HepG2 (cell line): Measurements from ENCODE around the gene CNBD2. TPM values are rescaled to one million over a fixed set of nuclear protein-coding genes. Genes with fewer than 3 reads are reported as not detected.
A peak's percentile ranks its signal among the peaks of the same experiment; 100 is the strongest.

ENCODE experiments used
- AGO1 ChIP-seq: fragments of 200-400 bp; formaldehyde crosslinking; IDR thresholded peaks from 2 replicates; pipeline ENCODE4 v1.6.1; 2017; ENCODE audit warnings: mild to moderate bottlenecking, low read depth, low read length, moderate library complexity; ENCODE audit not compliant: poor library complexity, severe bottlenecking
- KLF11 ChIP-seq: IDR thresholded peaks from 2 replicates; pipeline ENCODE4 v1.6.1; 2016; ENCODE audit warnings: missing compliant biosample characterization
- MBD4 ChIP-seq: IDR thresholded peaks from 2 replicates; pipeline ENCODE4 v1.6.1; 2012; ENCODE audit warnings: low read length, inconsistent platforms, borderline replicate concordance
- REL ChIP-seq: sonication (generic); formaldehyde crosslinking; conservative IDR thresholded peaks from 2 replicates; pipeline ENCODE4 v1.8.0; 2022; ENCODE audit warnings: mild to moderate bottlenecking, missing genetic modification reagents, moderate library complexity
- RELA ChIP-seq: sonication (generic); formaldehyde crosslinking; IDR thresholded peaks from 2 replicates; pipeline ENCODE4 v1.4.0; 2020; ENCODE audit warnings: missing genetic modification reagents
- SP2 ChIP-seq: sonication (generic); formaldehyde crosslinking; IDR thresholded peaks from 2 replicates; pipeline ENCODE4 v1.5.1; 2020; ENCODE audit warnings: mild to moderate bottlenecking, missing genetic modification reagents
- SUZ12 ChIP-seq: fragments of 150-350 bp; IDR thresholded peaks from 2 replicates; pipeline ENCODE4 v1.6.1; 2014; ENCODE audit warnings: low read depth, low read length
- YY1 ChIP-seq: IDR thresholded peaks from 2 replicates; pipeline ENCODE4 v1.6.1; 2011; ENCODE audit warnings: low read length, low read depth, moderate library complexity, mild to moderate bottlenecking; ENCODE audit not compliant: insufficient read depth, insufficient replicate concordance
- ZNF232 ChIP-seq: sonication (generic); formaldehyde crosslinking; IDR thresholded peaks from 2 replicates; pipeline ENCODE4 v1.4.0; 2020; ENCODE audit warnings: missing genetic modification reagents, borderline replicate concordance
- ZNF430 ChIP-seq: sonication (generic); formaldehyde crosslinking; IDR thresholded peaks from 2 replicates; pipeline ENCODE4 v1.9.0; 2021; ENCODE audit warnings: mild to moderate bottlenecking, missing genetic modification reagents
- ZNF672 ChIP-seq: sonication (generic); formaldehyde crosslinking; IDR thresholded peaks from 2 replicates; pipeline ENCODE4 v1.8.1; 2022; ENCODE audit warnings: missing genetic modification reagents
- ZNF816 ChIP-seq: sonication (generic); formaldehyde crosslinking; IDR thresholded peaks from 2 replicates; pipeline ENCODE4 v1.8.0; 2022; ENCODE audit warnings: missing genetic modification reagents, mild to moderate bottlenecking, borderline replicate concordance
- polyA plus RNA-seq, 8 experiments: library from polyadenylated mRNA; depleted of rRNA in 3 of 8; stranded (reverse) in 7 of 8; unstranded in 1 of 8; fragments of >200 nt; fragmentation: Illumina TruSeq in 4 of 8; extraction: Trizol in 4 of 8; gene quantifications; 2 replicates each; pipeline versions ENCODE4 v1.2.1 to v1.2.3, GENCODE V29; 2011 to 2016; ENCODE audit warnings: low read depth in 4 of 8, missing spikeins in 1 of 8, mixed read lengths in 1 of 8; ENCODE audit not compliant: insufficient read depth in 1 of 8
- total RNA-seq, 5 experiments: library from RNA; depleted of rRNA; stranded (reverse); fragments of >200 nt; fragmentation: Illumina TruSeq; extraction: Trizol; gene quantifications; 2 replicates each; pipeline ENCODE4 v1.2.3, GENCODE V29; 2016; ENCODE audit warnings: low read depth in 1 of 5
- TF ChIP-seq, protein P1 (sequence below): sonication (generic); formaldehyde crosslinking; IDR thresholded peaks from 2 replicates; pipeline ENCODE4 v1.5.1; 2020; ENCODE audit warnings: mild to moderate bottlenecking, missing genetic modification reagents, borderline replicate concordance
- TF ChIP-seq, protein P2 (sequence below): sonication (generic); formaldehyde crosslinking; IDR thresholded peaks from 2 replicates; pipeline ENCODE4 v1.8.0; 2022; ENCODE audit warnings: low read depth, missing genetic modification reagents
- TF ChIP-seq, protein P3 (sequence below): sonication (generic); formaldehyde crosslinking; IDR thresholded peaks from 2 replicates; pipeline ENCODE4 v1.5.1; 2020; ENCODE audit warnings: missing genetic modification reagents, mild to moderate bottlenecking, borderline replicate concordance
- TF ChIP-seq, protein P4 (sequence below): sonication (generic); formaldehyde crosslinking; IDR thresholded peaks from 2 replicates; pipeline ENCODE4 v1.5.1; 2020; ENCODE audit warnings: missing genetic modification reagents, mild to moderate bottlenecking, borderline replicate concordance

Gene CNBD2
- total and polyA plus RNA-seq, 2 of the 13 experiments (the other 11 are each of a cell fraction or from before 2014, with no cell fraction given) = 12.4 to 22.8 TPM

DNA sequence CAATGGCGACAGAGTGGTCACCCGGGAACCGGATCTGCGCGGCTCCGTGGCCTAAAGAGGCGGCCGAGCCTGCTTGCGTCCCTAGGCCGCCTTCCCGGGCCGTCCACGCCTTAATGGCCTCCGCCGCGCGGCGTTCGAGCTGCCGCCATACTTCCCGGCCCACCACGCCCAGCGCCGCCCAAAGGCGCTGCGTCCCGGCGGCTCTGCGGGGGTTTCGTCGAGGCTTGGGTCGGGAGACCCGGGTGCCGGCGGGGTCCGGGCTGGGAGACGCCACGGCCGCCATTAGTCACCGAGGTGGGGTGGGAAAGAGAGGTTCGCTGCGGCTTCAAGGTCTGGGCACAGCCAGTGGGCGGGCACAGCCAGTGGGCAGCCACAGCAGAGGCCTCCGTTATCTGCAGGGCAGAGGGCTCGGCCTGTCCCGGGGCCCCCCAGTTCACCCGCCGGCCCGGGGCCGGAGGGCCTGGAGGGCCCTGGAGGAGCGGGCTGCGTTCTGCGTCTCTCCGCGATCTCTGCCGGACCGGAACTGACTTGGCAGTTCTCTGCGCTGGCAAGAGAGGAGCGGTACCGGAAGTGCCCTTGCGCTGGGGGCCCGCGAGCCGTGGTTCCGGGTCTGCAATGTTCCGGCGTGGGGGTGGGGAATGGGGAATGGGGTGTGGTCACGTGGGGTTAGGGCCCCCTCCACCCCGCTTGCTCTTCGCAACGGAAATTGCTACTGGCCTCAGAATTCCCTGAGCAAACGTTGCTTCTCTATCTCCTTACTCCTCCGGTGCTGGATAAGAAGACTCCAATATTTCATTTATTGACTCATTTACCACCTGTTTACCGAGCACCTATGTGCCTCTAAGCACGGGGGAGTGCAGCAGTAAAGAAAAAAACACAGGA lies 82.3 kb downstream of the CNBD2 start (continued):
- TF ChIP-seq, protein P1, sequence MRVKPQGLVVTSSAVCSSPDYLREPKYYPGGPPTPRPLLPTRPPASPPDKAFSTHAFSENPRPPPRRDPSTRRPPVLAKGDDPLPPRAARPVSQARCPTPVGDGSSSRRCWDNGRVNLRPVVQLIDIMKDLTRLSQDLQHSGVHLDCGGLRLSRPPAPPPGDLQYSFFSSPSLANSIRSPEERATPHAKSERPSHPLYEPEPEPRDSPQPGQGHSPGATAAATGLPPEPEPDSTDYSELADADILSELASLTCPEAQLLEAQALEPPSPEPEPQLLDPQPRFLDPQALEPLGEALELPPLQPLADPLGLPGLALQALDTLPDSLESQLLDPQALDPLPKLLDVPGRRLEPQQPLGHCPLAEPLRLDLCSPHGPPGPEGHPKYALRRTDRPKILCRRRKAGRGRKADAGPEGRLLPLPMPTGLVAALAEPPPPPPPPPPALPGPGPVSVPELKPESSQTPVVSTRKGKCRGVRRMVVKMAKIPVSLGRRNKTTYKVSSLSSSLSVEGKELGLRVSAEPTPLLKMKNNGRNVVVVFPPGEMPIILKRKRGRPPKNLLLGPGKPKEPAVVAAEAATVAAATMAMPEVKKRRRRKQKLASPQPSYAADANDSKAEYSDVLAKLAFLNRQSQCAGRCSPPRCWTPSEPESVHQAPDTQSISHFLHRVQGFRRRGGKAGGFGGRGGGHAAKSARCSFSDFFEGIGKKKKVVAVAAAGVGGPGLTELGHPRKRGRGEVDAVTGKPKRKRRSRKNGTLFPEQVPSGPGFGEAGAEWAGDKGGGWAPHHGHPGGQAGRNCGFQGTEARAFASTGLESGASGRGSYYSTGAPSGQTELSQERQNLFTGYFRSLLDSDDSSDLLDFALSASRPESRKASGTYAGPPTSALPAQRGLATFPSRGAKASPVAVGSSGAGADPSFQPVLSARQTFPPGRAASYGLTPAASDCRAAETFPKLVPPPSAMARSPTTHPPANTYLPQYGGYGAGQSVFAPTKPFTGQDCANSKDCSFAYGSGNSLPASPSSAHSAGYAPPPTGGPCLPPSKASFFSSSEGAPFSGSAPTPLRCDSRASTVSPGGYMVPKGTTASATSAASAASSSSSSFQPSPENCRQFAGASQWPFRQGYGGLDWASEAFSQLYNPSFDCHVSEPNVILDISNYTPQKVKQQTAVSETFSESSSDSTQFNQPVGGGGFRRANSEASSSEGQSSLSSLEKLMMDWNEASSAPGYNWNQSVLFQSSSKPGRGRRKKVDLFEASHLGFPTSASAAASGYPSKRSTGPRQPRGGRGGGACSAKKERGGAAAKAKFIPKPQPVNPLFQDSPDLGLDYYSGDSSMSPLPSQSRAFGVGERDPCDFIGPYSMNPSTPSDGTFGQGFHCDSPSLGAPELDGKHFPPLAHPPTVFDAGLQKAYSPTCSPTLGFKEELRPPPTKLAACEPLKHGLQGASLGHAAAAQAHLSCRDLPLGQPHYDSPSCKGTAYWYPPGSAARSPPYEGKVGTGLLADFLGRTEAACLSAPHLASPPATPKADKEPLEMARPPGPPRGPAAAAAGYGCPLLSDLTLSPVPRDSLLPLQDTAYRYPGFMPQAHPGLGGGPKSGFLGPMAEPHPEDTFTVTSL (CRISPR knock-in tag) = peak; percentile 83
- TF ChIP-seq ZNF430 (CRISPR knock-in tag) = peak; percentile 93
- TF ChIP-seq SP2 (CRISPR knock-in tag) = peak; percentile 61
- TF ChIP-seq YY1 = peak; percentile 91
- TF ChIP-seq ZNF232 (CRISPR knock-in tag) = no peak
- TF ChIP-seq ZNF816 = peak; percentile 98; the same call in 1 of the 2 replicates
- TF ChIP-seq, protein P2, sequence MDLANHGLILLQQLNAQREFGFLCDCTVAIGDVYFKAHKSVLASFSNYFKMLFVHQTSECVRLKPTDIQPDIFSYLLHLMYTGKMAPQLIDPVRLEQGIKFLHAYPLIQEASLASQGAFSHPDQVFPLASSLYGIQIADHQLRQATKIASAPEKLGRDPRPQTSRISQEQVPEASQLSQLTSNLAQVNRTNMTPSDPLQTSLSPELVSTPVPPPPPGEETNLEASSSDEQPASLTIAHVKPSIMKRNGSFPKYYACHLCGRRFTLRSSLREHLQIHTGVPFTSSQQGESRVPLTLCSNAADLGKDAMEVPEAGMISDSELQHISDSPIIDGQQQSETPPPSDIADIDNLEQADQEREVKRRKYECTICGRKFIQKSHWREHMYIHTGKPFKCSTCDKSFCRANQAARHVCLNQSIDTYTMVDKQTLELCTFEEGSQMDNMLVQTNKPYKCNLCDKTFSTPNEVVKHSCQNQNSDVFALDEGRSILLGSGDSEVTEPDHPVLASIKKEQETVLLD (CRISPR knock-in tag) = peak; percentile 90
- TF ChIP-seq MBD4 = no peak
- no peak for TF ChIP-seq SUZ12
- 0 out of 2 replicates have a peak, but pooled peaks have one; percentile 19 for TF ChIP-seq RELA (CRISPR knock-in tag)
- peak; percentile 88; the same call in 1 of the 2 replicates for TF ChIP-seq KLF11
- TF ChIP-seq, protein P3, sequence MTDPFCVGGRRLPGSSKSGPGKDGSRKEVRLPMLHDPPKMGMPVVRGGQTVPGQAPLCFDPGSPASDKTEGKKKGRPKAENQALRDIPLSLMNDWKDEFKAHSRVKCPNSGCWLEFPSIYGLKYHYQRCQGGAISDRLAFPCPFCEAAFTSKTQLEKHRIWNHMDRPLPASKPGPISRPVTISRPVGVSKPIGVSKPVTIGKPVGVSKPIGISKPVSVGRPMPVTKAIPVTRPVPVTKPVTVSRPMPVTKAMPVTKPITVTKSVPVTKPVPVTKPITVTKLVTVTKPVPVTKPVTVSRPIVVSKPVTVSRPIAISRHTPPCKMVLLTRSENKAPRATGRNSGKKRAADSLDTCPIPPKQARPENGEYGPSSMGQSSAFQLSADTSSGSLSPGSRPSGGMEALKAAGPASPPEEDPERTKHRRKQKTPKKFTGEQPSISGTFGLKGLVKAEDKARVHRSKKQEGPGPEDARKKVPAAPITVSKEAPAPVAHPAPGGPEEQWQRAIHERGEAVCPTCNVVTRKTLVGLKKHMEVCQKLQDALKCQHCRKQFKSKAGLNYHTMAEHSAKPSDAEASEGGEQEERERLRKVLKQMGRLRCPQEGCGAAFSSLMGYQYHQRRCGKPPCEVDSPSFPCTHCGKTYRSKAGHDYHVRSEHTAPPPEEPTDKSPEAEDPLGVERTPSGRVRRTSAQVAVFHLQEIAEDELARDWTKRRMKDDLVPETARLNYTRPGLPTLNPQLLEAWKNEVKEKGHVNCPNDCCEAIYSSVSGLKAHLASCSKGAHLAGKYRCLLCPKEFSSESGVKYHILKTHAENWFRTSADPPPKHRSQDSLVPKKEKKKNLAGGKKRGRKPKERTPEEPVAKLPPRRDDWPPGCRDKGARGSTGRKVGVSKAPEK = peak; percentile 94; the same call in 1 of the 2 replicates
- TF ChIP-seq, protein P4, sequence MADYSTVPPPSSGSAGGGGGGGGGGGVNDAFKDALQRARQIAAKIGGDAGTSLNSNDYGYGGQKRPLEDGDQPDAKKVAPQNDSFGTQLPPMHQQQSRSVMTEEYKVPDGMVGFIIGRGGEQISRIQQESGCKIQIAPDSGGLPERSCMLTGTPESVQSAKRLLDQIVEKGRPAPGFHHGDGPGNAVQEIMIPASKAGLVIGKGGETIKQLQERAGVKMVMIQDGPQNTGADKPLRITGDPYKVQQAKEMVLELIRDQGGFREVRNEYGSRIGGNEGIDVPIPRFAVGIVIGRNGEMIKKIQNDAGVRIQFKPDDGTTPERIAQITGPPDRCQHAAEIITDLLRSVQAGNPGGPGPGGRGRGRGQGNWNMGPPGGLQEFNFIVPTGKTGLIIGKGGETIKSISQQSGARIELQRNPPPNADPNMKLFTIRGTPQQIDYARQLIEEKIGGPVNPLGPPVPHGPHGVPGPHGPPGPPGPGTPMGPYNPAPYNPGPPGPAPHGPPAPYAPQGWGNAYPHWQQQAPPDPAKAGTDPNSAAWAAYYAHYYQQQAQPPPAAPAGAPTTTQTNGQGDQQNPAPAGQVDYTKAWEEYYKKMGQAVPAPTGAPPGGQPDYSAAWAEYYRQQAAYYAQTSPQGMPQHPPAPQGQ (CRISPR knock-in tag) = peak; percentile 96; the same call in 1 of the 2 replicates
- TF ChIP-seq AGO1 = peak; percentile 67
- peak; percentile 80; the same call in 1 of the 2 replicates for TF ChIP-seq REL (CRISPR knock-in tag)
- TF ChIP-seq ZNF672 = peak; percentile 78; the same call in 1 of the 2 replicates
